CD8-positive, alpha-beta memory T cell (primary cell): Measurements from ENCODE around the gene FUT8. TPM values are rescaled to one million over a fixed set of nuclear protein-coding genes. Genes with fewer than 3 reads are reported as not detected.

Experiments
- CTCF ChIA-PET: fragments of 350-600 bp; sonication (Branson Sonifier 250); formaldehyde crosslinking; loops from one replicate; lab custom pipeline; 2021; ENCODE audit warnings: antibody characterized with exemption; lab: Charles Lee
- POLR2A ChIA-PET: fragments of 350-600 bp; sonication (Branson Sonifier 250); formaldehyde crosslinking; loops from one replicate; lab custom pipeline; 2021; ENCODE audit warnings: antibody characterized with exemption; lab: Charles Lee
- DNase-seq, 5 donors: peaks; one replicate each; pipeline versions ENCODE4 v3.0.0 to v3.0.0-alpha.2; 2020 to 2022; ENCODE audit warnings: mixed read lengths in 1 of 5
- H3K27ac ChIP-seq: one replicate; pipeline ENCODE4 v1.7.0; 2013; ENCODE audit warnings: low read depth, mild to moderate bottlenecking, low read length, moderate library complexity
- H3K27me3 ChIP-seq: 2 replicates; pipeline ENCODE4 v1.7.0; 2013; ENCODE audit warnings: low read length, mild to moderate bottlenecking; ENCODE audit not compliant: insufficient read depth, poor library complexity, severe bottlenecking
- H3K36me3 ChIP-seq: 2 replicates; pipeline ENCODE4 v1.7.0; 2013; ENCODE audit warnings: mild to moderate bottlenecking, low read length, moderate library complexity; ENCODE audit not compliant: insufficient read depth
- H3K4me1 ChIP-seq: 2 replicates; pipeline ENCODE4 v1.7.0; 2013; ENCODE audit warnings: mild to moderate bottlenecking, low read length, moderate library complexity; ENCODE audit not compliant: insufficient read depth
- H3K4me3 ChIP-seq: 2 replicates; pipeline ENCODE4 v1.7.0; 2013; ENCODE audit warnings: mild to moderate bottlenecking, low read length
- H3K9me3 ChIP-seq: 2 replicates; pipeline ENCODE4 v1.7.0; 2013; ENCODE audit warnings: mild to moderate bottlenecking, low read length
- H3K27ac Mint-ChIP-seq, 8 donors: one replicate each; pipeline ENCODE4 v1.8.0; 2020 to 2021; ENCODE audit warnings: mixed read lengths in 8 of 8, mild to moderate bottlenecking in 6 of 8, inconsistent platforms in 3 of 8, moderate library complexity in 3 of 8
- H3K27me3 Mint-ChIP-seq, 2 donors: one replicate each; pipeline ENCODE4 v1.8.0; 2020 to 2021; ENCODE audit warnings: mixed read lengths in 2 of 2, mild to moderate bottlenecking in 1 of 2, moderate library complexity in 1 of 2
- H3K36me3 Mint-ChIP-seq, 3 donors: one replicate each; pipeline ENCODE4 v1.8.0; 2020 to 2021; ENCODE audit warnings: mixed read lengths in 3 of 3, inconsistent platforms in 1 of 3, mild to moderate bottlenecking in 1 of 3
- H3K4me1 Mint-ChIP-seq, 3 donors: one replicate each; pipeline ENCODE4 v1.8.0; 2020 to 2021; ENCODE audit warnings: mixed read lengths in 3 of 3, inconsistent platforms in 1 of 3, mild to moderate bottlenecking in 1 of 3
- H3K4me3 Mint-ChIP-seq, 7 donors: one replicate each; pipeline ENCODE4 v1.8.0; 2020 to 2021; ENCODE audit warnings: mixed read lengths in 7 of 7, mild to moderate bottlenecking in 6 of 7, moderate library complexity in 4 of 7, inconsistent platforms in 2 of 7
- H3K9me3 Mint-ChIP-seq, 5 donors: one replicate each; pipeline ENCODE4 v1.8.0; 2020 to 2022; ENCODE audit warnings: mixed read lengths in 5 of 5, mild to moderate bottlenecking in 3 of 5, moderate library complexity in 2 of 5, inconsistent platforms in 1 of 5
- polyA plus RNA-seq: library from polyadenylated mRNA; unstranded; fragments of 300-500 nt; fragmentation: Illumina TruSeq; gene quantifications from one replicate; pipeline ENCODE4 v1.2.3, GENCODE V29; 2021
- total RNA-seq, 2 experiments: library from RNA; stranded (reverse); gene quantifications; one replicate each; pipeline ENCODE4 v1.2.3, GENCODE V29; 2021

Gene FUT8
- total and polyA plus RNA-seq, 3 experiments from 2014 or later: 13.3 to 81.7 (median 76.0) TPM

GRCh38 chr14:65566820-65567522 lies 154.4 kb downstream of the FUT8 start:
- H3K27ac Mint-ChIP-seq: peak overlapping the region in 6 of 8 donors; percentile 11 to 83 (median 54)
- no peaks in the 10 kb centered on the region for H3K4me1 ChIP-seq
- H3K36me3 ChIP-seq: peaks cover 4% of the 10 kb centered on the region
- CTCF ChIA-PET: no interaction called here
- no peaks in the 10 kb centered on the region for H3K27me3 Mint-ChIP-seq
- H3K9me3 Mint-ChIP-seq: no peaks in the 10 kb centered on the region
- no peaks in the 10 kb centered on the region for H3K27me3 ChIP-seq
- peak overlapping the region in 5 of 7 donors; percentile 1 to 29 (median 16) for H3K4me3 Mint-ChIP-seq
- POLR2A ChIA-PET: no interaction called here
- peaks cover 19 to 34% (median 26%) of the 10 kb centered on the region in 3 donors for H3K36me3 Mint-ChIP-seq
- H3K27ac ChIP-seq: no peak overlapping the region
- no peak overlapping the region for H3K4me3 ChIP-seq
- H3K9me3 ChIP-seq: no peaks in the 10 kb centered on the region
- DNase-seq: no peak
- H3K4me1 Mint-ChIP-seq: peaks cover 45 to 75% (median 55%) of the 10 kb centered on the region in 3 donors

- DNase-seq: no peak
- H3K4me3 Mint-ChIP-seq: no peak overlapping the region
- H3K4me1 Mint-ChIP-seq: peaks cover 14 to 63% (median 38%) of the 10 kb centered on the region in 3 donors
- peak overlapping the region in 1 of 8 donors; percentile 21 for H3K27ac Mint-ChIP-seq
- H3K9me3 ChIP-seq: no peaks in the 10 kb centered on the region
- H3K36me3 Mint-ChIP-seq: peaks cover 5 to 22% (median 15%) of the 10 kb centered on the region in 3 donors
- no peak overlapping the region for H3K4me3 ChIP-seq
- H3K36me3 ChIP-seq: no peaks in the 10 kb centered on the region
- no peak overlapping the region for H3K27ac ChIP-seq
- no peaks in the 10 kb centered on the region for H3K9me3 Mint-ChIP-seq
- CTCF ChIA-PET: no interaction called here
- POLR2A ChIA-PET: no interaction called here
- no peaks in the 10 kb centered on the region for H3K27me3 ChIP-seq
- no peaks in the 10 kb centered on the region for H3K4me1 ChIP-seq
- no peaks in the 10 kb centered on the region for H3K27me3 Mint-ChIP-seq
Observed at GRCh38 chr14:65574611-65575010, 162.1 kb downstream of the FUT8 start.

- Histone ChIP-seq H3K4me1 (no peaks in the 10 kb centered on the region), H3K36me3 (no peaks in the 10 kb centered on the region), H3K27me3 (no peaks in the 10 kb centered on the region), H3K4me3 (no peak overlapping the region), H3K27ac (no peak overlapping the region), H3K9me3 (no peaks in the 10 kb centered on the region)
- Mint-ChIP-seq H3K36me3 (peaks cover 5 to 20% (median 13%) of the 10 kb centered on the region in 3 donors), H3K4me3 (no peak overlapping the region), H3K9me3 (no peaks in the 10 kb centered on the region), H3K27me3 (no peaks in the 10 kb centered on the region), H3K4me1 (peaks cover 12 to 58% (median 35%) of the 10 kb centered on the region in 3 donors), H3K27ac (no peak overlapping the region)
- CTCF ChIA-PET: no interaction called here
- DNase-seq: no peak
- POLR2A ChIA-PET: no interaction called here
Observed at GRCh38 chr14:65575389-65575788, 162.9 kb downstream of the FUT8 start.

GRCh38 chr14:65580973-65581372 lies 168.4 kb downstream of the FUT8 start:
- CTCF ChIA-PET: no interaction called here
- H3K4me3 Mint-ChIP-seq: no peak overlapping the region

GRCh38 chr14:65581378-65581777 lies 168.8 kb downstream of the FUT8 start:
- no peak for DNase-seq
- peaks cover 0 to 5% (median 3%) of the 10 kb centered on the region in 3 donors for H3K36me3 Mint-ChIP-seq
- no peak overlapping the region for H3K27ac Mint-ChIP-seq
- Histone ChIP-seq H3K27ac (no peak overlapping the region), H3K27me3 (no peaks in the 10 kb centered on the region), H3K4me3 (no peak overlapping the region), H3K36me3 (no peaks in the 10 kb centered on the region), H3K9me3 (no peaks in the 10 kb centered on the region), H3K4me1 (no peaks in the 10 kb centered on the region)
- H3K27me3 Mint-ChIP-seq: no peaks in the 10 kb centered on the region
- CTCF ChIA-PET: no interaction called here
- POLR2A ChIA-PET: no interaction called here
- H3K9me3 Mint-ChIP-seq: no peaks in the 10 kb centered on the region
- H3K4me3 Mint-ChIP-seq: no peak overlapping the region
- peaks cover 15 to 46% (median 44%) of the 10 kb centered on the region in 3 donors for H3K4me1 Mint-ChIP-seq

More at GRCh38 chr14:65580973-65581372, 168.4 kb downstream of the FUT8 start:
- H3K36me3 ChIP-seq: no peaks in the 10 kb centered on the region
- Mint-ChIP-seq H3K9me3 (no peaks in the 10 kb centered on the region), H3K27ac (no peak overlapping the region), H3K27me3 (no peaks in the 10 kb centered on the region), H3K36me3 (peaks cover 3 to 9% (median 3%) of the 10 kb centered on the region in 3 donors), H3K4me1 (peaks cover 15 to 48% (median 43%) of the 10 kb centered on the region in 3 donors)
- no peaks in the 10 kb centered on the region for H3K27me3 ChIP-seq
- POLR2A ChIA-PET: no interaction called here
- no peaks in the 10 kb centered on the region for H3K9me3 ChIP-seq
- H3K27ac ChIP-seq: no peak overlapping the region
- H3K4me1 ChIP-seq: no peaks in the 10 kb centered on the region
- no peak overlapping the region for H3K4me3 ChIP-seq
- no peak for DNase-seq

- no peak overlapping the region for H3K27ac ChIP-seq
- no peak for DNase-seq
- H3K27me3 Mint-ChIP-seq: no peaks in the 10 kb centered on the region
- no peaks in the 10 kb centered on the region for H3K4me1 ChIP-seq
- ChIA-PET CTCF (no interaction called here), POLR2A (no interaction called here)
- H3K36me3 Mint-ChIP-seq: peaks cover 0 to 5% (median 3%) of the 10 kb centered on the region in 3 donors
- no peak overlapping the region for H3K4me3 ChIP-seq
- no peak overlapping the region for H3K4me3 Mint-ChIP-seq
- no peaks in the 10 kb centered on the region for H3K9me3 Mint-ChIP-seq
- H3K9me3 ChIP-seq: no peaks in the 10 kb centered on the region
- peaks cover 15 to 46% (median 44%) of the 10 kb centered on the region in 3 donors for H3K4me1 Mint-ChIP-seq
- H3K36me3 ChIP-seq: no peaks in the 10 kb centered on the region
- no peaks in the 10 kb centered on the region for H3K27me3 ChIP-seq
- H3K27ac Mint-ChIP-seq: no peak overlapping the region
Observed at GRCh38 chr14:65581799-65582198, 169.3 kb downstream of the FUT8 start.

- Histone ChIP-seq H3K27me3 (no peaks in the 10 kb centered on the region), H3K4me1 (no peaks in the 10 kb centered on the region), H3K36me3 (no peaks in the 10 kb centered on the region), H3K4me3 (no peak overlapping the region), H3K27ac (no peak overlapping the region), H3K9me3 (no peaks in the 10 kb centered on the region)
- Mint-ChIP-seq H3K9me3 (no peaks in the 10 kb centered on the region), H3K4me1 (peaks cover 22 to 43% (median 36%) of the 10 kb centered on the region in 3 donors), H3K4me3 (no peak overlapping the region), H3K27me3 (peaks cover 0 to 2% of the 10 kb centered on the region in 2 donors), H3K36me3 (peaks cover 2 to 3% (median 2%) of the 10 kb centered on the region in 3 donors), H3K27ac (no peak overlapping the region)
- no peak for DNase-seq
- ChIA-PET POLR2A (no interaction called here), CTCF (no interaction called here)
Observed at GRCh38 chr14:65585216-65585615, 172.7 kb downstream of the FUT8 start.

GRCh38 chr14:65588426-65589140 lies 176.1 kb downstream of the FUT8 start:
- H3K36me3 Mint-ChIP-seq: peaks cover 0 to 2% (median 0%) of the 10 kb centered on the region in 3 donors
- Histone ChIP-seq H3K4me1 (no peaks in the 10 kb centered on the region), H3K27me3 (no peaks in the 10 kb centered on the region), H3K4me3 (no peak overlapping the region), H3K36me3 (no peaks in the 10 kb centered on the region), H3K27ac (no peak overlapping the region), H3K9me3 (no peaks in the 10 kb centered on the region)
- no peak for DNase-seq
- peaks cover 14 to 34% (median 20%) of the 10 kb centered on the region in 3 donors for H3K4me1 Mint-ChIP-seq
- no peak overlapping the region for H3K27ac Mint-ChIP-seq
- ChIA-PET CTCF (no interaction called here), POLR2A (no interaction called here)
- no peak overlapping the region for H3K4me3 Mint-ChIP-seq
- peaks cover 0 to 2% of the 10 kb centered on the region in 2 donors for H3K27me3 Mint-ChIP-seq
- no peaks in the 10 kb centered on the region for H3K9me3 Mint-ChIP-seq
